GM19238 (cell line): ENCODE results near the gene INPP5A.
A peak's percentile ranks its signal among the peaks of the same experiment; 100 is the strongest.
"Not testable (repeated sequence)": the region's sequence is repeated elsewhere in the genome, so short reads cannot be mapped to it uniquely, and the experiment has no call there.

Experiments used
- DNase-seq: peaks from one replicate; pipeline ENCODE4 v3.0.0; 2011; ENCODE audit warnings: low spot score; ENCODE audit not compliant: insufficient read length

Gene INPP5A

DNA sequence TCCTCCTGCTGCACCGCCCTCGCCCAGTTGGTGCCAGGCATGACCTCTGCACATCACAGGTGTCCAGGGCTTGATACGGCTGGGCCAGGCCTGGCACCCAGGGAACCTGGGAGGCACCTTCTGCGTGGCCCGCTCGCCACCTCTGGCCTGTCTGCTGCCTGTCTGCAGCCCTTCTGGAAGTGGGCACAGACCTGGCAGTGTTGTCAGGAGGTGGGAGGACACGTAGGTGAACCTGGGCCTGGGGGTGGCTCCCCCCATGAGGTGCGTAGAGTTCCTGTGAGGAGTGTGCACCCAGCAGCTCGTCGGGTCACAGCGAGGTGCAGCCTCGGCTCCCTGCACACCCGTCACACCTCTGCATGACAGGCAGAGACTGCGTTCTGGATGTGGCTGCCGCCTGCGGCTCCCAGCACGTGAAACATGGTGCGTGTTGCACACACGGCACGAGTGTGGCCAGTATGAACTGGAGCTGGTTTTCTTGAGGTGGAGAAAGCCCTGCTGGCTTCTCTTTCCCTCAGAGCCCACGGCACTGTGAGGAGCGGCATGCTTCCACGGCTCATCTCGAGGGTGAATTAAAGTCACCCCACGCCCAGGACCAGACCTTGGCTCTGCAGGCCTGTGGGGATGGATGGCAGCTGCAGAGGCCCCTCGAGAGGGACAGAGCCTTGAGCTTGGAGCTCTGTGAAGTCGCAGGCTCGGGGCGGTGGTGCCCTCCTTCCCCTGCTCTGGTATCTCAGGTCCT lies 24.8 kb downstream of the INPP5A start:
- no peak for DNase-seq

GRCh38 chr10:132562916-132563456 lies 25.4 kb downstream of the INPP5A start:
- DNase-seq: no peak

GRCh38 chr10:132563485-132564248 lies 26.1 kb downstream of the INPP5A start:
- DNase-seq: peak; percentile 57

DNA sequence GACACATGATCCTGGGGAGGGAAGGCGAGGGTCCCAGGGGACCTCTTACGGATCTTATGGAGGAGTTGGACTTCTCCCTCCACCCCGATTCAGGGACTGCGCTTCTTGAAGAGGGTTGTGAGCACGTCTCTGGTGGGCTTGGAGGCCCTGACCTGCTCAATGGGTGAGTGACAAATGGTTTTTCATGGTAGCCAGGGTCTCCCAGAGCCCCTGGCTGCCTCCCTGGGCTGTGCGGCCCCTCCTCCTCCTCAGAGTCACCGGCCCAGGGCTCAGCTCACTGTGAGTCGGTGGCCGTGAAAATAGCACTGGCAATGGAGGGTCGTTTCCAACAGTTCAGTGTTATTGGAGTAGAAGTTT lies 26.6 kb downstream of the INPP5A start:
- DNase-seq: no peak

- no peak for DNase-seq
Measured at GRCh38 chr10:132564690-132565089, 27.1 kb downstream of the INPP5A start.

- DNase-seq: no peak
Measured at GRCh38 chr10:132565516-132566209, 28.1 kb downstream of the INPP5A start.

DNA sequence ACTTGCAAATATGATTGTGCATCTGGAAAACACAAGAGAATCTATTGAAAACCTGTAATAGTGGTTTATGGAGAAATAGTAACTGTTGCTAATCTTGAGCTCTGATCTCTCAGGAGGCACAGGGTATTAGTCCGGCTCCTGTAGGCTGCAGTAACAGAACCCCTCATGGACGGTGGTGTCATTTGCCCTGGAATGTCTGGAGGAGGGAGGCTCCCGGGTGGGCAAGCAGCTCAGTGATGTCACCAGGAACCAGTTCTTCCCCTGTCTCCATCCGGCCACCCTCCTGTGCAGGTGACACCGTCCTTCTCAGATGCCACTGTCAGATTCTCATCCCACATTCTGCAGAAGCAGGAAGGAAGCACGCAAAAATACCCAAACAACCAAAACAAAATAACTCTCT lies 29.3 kb downstream of the INPP5A start:
- DNase-seq: no peak

DNA sequence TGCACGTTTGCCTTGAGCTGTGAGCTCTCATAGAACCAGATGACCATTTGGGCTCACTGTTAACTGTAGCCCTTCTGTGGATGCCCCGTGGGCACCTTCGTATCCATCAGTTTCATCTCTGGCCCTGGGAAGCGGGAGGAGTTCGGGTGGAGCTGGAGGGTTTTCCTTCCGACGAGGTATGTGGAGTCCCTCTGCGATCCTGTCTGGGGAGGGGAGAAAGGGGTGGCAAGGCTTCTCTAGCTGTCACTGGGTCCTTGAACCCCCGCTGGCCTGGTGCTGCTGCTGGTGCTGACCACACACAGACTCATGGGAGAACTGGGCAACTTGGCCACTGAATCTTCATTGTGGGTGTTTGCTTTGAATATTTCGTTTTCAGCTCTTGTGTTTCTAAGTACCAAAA lies 32.7 kb downstream of the INPP5A start:
- DNase-seq: no peak

DNA sequence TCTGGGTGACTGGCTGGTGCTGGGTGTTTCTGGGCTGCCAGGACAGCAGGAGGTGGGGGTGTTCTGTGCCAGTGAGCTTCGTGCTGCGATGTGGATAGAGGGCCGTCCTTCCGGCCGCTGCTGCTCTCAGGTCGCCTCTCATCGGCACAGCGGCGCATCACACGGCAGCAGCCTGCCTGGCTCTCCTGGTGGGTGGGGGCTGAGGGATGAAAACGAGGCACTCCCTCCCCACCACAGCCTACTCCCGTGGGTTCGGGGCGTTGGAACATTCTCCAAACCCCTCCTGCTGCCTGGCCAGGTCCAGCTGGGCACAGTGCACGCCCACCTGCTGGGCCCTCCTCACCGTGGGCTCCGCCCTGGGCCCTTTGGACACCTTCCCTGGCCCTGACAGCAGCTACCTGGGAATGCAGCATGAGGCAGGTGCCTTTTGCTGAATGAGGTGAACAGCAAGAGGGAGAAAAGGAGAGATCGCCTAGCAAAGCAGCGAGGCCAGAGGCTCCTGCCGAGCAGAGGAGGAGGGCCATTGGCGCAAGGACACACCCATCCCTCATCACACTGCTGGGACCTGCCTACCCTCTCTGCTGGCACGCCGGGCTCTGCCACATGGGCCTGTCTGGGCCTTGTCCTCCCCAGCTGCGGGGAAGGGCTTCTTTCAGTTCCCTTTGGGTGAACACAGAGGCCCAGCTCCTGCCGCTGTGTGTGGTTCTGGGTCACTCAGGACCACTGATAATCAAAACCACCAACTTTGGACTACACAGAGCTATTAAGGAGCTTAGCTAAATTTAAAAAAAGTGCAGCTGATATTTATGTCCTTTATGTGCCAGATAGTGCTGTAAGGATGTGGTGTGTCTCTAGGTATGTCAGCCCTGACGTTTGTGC lies 33.4 kb downstream of the INPP5A start:
- peak; percentile 63 for DNase-seq

DNA sequence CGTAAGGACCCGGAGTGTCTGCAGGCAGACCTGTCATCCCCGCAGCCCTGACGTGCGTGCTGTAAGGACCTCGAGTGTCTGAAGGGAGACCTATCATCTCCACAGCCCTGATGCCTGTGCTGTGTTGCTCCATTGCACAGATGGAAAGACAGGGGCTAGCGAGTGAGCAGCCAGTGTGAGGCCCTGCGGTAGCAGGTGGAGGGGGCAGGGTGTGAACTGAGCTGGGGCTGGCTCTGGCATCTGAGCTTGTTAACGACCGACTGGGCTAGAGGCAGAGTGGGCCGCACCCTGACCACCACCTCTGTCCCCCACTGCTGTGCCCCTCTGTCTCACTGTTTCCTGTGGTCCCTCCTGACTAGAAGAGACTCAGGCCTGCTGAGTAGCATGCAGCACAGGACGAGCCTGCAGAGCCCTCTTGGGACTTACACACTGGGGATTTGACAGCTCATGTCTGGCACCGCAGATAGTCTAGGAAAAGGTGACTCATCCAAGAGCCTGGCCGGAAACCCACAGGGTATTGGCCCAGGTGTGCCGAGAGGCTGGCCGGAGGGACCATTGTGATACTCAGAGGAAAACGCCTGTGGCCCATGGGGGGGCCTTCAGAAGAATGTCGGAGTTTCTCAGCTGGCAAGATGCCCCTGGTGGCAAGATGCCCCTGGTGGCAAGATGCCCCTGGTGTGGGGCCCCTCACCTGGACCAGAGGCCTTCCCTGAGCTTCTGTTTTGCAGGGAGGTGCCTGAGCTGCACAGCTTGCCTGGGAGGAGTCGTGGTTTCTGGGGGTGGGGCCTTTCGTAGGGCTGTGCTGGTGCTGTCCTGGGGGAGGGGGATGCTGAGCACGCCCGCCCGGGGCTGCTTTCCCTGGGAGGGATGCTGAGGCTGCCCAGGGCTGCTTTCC lies 34.3 kb downstream of the INPP5A start:
- DNase-seq: peak; percentile 71

DNA sequence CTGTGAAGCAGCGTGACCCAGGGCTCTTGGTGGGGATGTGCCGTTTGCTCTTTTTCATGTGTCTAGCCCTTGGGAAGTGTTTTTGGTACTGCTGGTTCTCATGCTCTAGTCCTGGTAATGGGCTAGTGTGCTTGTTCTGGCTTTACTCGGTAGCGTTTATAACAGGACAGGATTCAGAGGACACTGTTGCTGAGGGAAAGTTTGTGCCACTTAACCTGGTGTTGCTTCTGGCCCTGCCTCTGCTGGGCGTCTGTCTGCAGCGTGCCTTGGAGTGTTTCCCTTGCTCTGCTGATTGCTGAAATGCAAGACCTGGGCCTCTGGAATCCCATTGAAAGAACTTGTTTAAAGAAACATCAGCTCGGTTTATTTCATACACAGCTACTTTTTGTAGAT lies 35.0 kb downstream of the INPP5A start:
- DNase-seq: no peak

- not testable (repeated sequence) for DNase-seq
Measured at GRCh38 chr10:132572946-132573345, 35.4 kb downstream of the INPP5A start.

GRCh38 chr10:132574288-132574687 lies 36.7 kb downstream of the INPP5A start:
- no peak for DNase-seq

GRCh38 chr10:132574783-132575319 lies 37.3 kb downstream of the INPP5A start:
- no peak for DNase-seq

GRCh38 chr10:132575320-132576201 lies 38.0 kb downstream of the INPP5A start:
- no peak for DNase-seq

- DNase-seq: no peak
Measured at GRCh38 chr10:132576671-132577349, 39.2 kb downstream of the INPP5A start.

DNA sequence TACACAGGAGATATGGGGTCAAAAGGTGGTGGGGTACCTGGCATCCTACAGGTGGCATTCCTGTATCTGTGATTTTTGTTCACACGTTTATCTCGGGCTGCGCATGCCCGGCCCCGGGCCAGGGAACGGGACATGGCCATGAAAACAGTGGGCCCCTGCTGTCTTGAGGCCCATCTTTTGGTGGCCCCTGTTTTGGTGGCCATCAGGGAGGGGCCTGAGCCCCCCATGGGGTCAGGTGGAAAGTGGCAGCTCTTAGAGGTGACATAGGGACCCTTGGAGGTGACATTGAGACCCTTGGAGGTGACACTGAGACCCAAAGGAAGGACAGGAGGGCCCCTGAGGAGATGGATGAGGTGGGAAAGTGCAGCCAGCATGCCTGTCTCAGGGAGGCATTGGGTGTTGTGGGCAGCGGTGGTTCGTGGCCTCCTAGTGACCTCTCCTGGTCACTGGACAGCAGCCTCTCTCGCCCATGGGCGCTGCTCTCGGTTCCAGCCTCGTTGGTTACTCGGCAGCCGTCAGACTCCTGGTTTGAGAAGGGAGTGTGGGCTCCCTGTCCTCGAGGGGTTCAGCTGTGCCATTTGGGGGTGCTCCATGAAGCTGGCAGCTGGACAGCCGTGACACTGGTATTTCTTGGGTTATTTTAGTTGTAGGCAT lies 39.9 kb downstream of the INPP5A start:
- no peak for DNase-seq
